ENCODE results near the gene GPC5. TPM values are rescaled to one million over a fixed set of nuclear protein-coding genes. Genes with fewer than 3 reads are reported as not detected.
A peak's percentile ranks its signal among the peaks of the same experiment; 100 is the strongest.

The GPC5 gene
- total and polyA plus RNA-seq, 2 of the 13 experiments (the other 11 are each of a cell fraction or from before 2014, with no cell fraction given), result 0.02 to 0.07 TPM

- TF ChIP-seq HNRNPH1 (optimal IDR thresholded peaks at IDR 0.05; ENCODE audit: low read depth, low read length) (no peak), HOXD1 (CRISPR knock-in tag; IDR thresholded peaks at IDR 0.05) (no peak), IKZF4 (CRISPR knock-in tag; IDR thresholded peaks at IDR 0.05; ENCODE audit: borderline replicate concordance, low read depth, not compliant biosample characterization) (no peak), TEAD3 (CRISPR knock-in tag; optimal IDR thresholded peaks at IDR 0.05; ENCODE audit: borderline replicate concordance) (no peak), ZNF501 (CRISPR knock-in tag; IDR thresholded peaks at IDR 0.05) (no peak), ZNF768 (CRISPR knock-in tag; IDR thresholded peaks at IDR 0.05) (no peak), ZBTB39 (CRISPR knock-in tag; IDR thresholded peaks at IDR 0.05) (no peak), ELF1 (CRISPR knock-in tag; IDR thresholded peaks at IDR 0.05) (no peak), ZBTB42 (CRISPR knock-in tag; IDR thresholded peaks at IDR 0.05) (no peak), BRD4 (CRISPR knock-in tag; IDR thresholded peaks at IDR 0.05) (no peak), ZBTB33 (CRISPR knock-in tag; IDR thresholded peaks at IDR 0.05) (no peak), RNF2 (conservative IDR thresholded peaks at IDR 0.05; ENCODE audit: low read depth) (no peak), ZNF710 (CRISPR knock-in tag; IDR thresholded peaks at IDR 0.05; ENCODE audit: borderline replicate concordance) (no peak), EP300 (IDR thresholded peaks at IDR 0.05; ENCODE audit: low read depth in 2 of 2, low read length in 2 of 2) (peak in 1 of 2 experiments; percentile 71; a peak in 2 of 4 replicates), EP300 (CRISPR knock-in tag; IDR thresholded peaks at IDR 0.05; ENCODE audit: borderline replicate concordance) (no peak), ZNF343 (CRISPR knock-in tag; IDR thresholded peaks at IDR 0.05) (no peak), ZNF503 (CRISPR knock-in tag; IDR thresholded peaks at IDR 0.05) (no peak), TEF (CRISPR knock-in tag; IDR thresholded peaks at IDR 0.05) (peak; percentile 75; the same call in 1 of the 2 replicates), ZNF256 (CRISPR knock-in tag; conservative IDR thresholded peaks at IDR 0.05) (no peak), ZNF260 (CRISPR knock-in tag; IDR thresholded peaks at IDR 0.05; ENCODE audit: borderline replicate concordance, low read depth) (no peak), EED (CRISPR knock-in tag; IDR thresholded peaks at IDR 0.05) (no peak), TFDP2 (CRISPR knock-in tag; IDR thresholded peaks at IDR 0.05) (no peak)
Measured at GRCh38 chr13:92054389-92054788, 656.0 kb downstream of the GPC5 start (continued).

Data from HepG2 (cell line).